ENCODE results near the gene YPEL2. TPM values are rescaled to one million over a fixed set of nuclear protein-coding genes. Genes with fewer than 3 reads are reported as not detected.
A peak's percentile ranks its signal among the peaks of the same experiment; 100 is the strongest.

Gene YPEL2
- total RNA-seq, 1 experiment from 2014 or later = 0.98 TPM

DNA sequence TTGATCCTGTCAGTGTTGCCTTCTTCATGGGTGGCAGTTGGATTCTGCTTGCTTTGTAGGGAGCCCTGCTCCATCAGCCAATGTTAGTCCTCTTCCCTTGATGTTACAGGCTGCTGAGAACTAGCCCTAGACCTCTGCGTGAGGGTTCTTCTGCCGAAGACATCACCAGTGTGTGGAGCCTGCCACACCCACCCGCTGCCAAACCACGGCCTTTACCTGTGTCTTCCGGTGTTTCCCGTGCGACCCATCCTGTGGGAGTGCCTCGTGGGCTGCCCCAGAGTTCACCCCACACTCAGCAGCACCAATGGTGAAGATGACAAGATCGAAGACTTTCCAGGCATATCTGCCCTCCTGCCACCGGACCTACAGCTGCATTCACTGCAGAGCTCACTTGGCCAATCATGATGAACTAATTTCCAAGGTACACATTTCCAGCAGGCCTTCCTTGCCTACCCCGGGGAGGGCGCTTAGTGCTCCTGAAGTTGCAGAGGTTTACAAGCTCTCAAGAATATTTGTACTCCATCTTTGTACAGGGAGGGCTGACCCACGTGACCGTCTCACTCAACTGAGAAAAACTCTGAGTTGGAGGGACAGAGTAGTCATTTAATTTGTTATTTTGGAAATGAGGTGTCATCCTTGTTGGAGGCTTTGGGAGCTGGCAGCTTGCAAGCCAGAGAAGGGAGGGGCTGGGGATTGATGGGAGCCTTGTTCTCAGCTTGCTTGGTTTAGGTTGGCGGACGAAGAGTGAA lies 21.8 kb downstream of the YPEL2 start:
- Histone ChIP-seq H3K14ac (ENCODE audit: insufficient read depth, low read length) (no peak overlapping the region), H2AFZ (ENCODE audit: low read length) (no peak overlapping the region), H3K79me2 (ENCODE audit: insufficient read depth, low read length) (no peaks in the 10 kb centered on the region), H3K4me2 (ENCODE audit: insufficient read depth, insufficient read length, low read length) (no peak overlapping the region), H3K4me1 (ENCODE audit: insufficient read depth, low read length) (peaks cover 10% of the 10 kb centered on the region; the same call in 1 of the 2 replicates), H3K79me1 (ENCODE audit: insufficient read depth, low read depth, low read length, poor library complexity, severe bottlenecking) (no peaks in the 10 kb centered on the region), H4K91ac (ENCODE audit: insufficient read length, low read depth, low read length) (no peak overlapping the region), H3K9ac (ENCODE audit: extremely low read depth, insufficient read length, low read length) (no peak overlapping the region), H3K23me2 (ENCODE audit: insufficient read length, low read depth, low read length, poor library complexity, severe bottlenecking) (no peaks in the 10 kb centered on the region), H3K18ac (ENCODE audit: insufficient read length, low read depth, low read length) (no peak overlapping the region), H4K20me1 (ENCODE audit: control insufficient read depth, insufficient read depth, insufficient read length) (no peaks in the 10 kb centered on the region), H3T11ph (ENCODE audit: low read length) (no peak overlapping the region), H2BK120ac (ENCODE audit: low read depth, low read length, poor library complexity, severe bottlenecking) (no peak overlapping the region), H2BK12ac (ENCODE audit: insufficient read length, low read depth, low read length) (no peak overlapping the region), H2BK5ac (ENCODE audit: insufficient read length, low read length) (no peak overlapping the region), H3K4ac (ENCODE audit: low read depth, low read length) (no peak overlapping the region), H2AK5ac (ENCODE audit: insufficient read length, low read length) (no peak overlapping the region), H3K27me3 (ENCODE audit: insufficient read depth, low read length) (no peaks in the 10 kb centered on the region), H3K56ac (ENCODE audit: insufficient read length, low read depth, low read length) (no peak overlapping the region), H3K27ac (ENCODE audit: insufficient read length, low read depth, low read length) (no peak overlapping the region), H2BK15ac (ENCODE audit: low read depth, low read length) (no peak overlapping the region), H2BK20ac (ENCODE audit: low read depth, low read length, poor library complexity, severe bottlenecking) (no peak overlapping the region), H3K23ac (ENCODE audit: insufficient read length, low read depth, low read length) (no peak overlapping the region), H4K5ac (ENCODE audit: insufficient read length, low read depth, low read length) (no peak overlapping the region), H4K8ac (replicated peaks; ENCODE audit: insufficient read length, low read depth, low read length) (no peak overlapping the region), H3K9me3 (ENCODE audit: control insufficient read depth, low read depth, low read length) (no peaks in the 10 kb centered on the region)
- TF ChIP-seq, protein P1, sequence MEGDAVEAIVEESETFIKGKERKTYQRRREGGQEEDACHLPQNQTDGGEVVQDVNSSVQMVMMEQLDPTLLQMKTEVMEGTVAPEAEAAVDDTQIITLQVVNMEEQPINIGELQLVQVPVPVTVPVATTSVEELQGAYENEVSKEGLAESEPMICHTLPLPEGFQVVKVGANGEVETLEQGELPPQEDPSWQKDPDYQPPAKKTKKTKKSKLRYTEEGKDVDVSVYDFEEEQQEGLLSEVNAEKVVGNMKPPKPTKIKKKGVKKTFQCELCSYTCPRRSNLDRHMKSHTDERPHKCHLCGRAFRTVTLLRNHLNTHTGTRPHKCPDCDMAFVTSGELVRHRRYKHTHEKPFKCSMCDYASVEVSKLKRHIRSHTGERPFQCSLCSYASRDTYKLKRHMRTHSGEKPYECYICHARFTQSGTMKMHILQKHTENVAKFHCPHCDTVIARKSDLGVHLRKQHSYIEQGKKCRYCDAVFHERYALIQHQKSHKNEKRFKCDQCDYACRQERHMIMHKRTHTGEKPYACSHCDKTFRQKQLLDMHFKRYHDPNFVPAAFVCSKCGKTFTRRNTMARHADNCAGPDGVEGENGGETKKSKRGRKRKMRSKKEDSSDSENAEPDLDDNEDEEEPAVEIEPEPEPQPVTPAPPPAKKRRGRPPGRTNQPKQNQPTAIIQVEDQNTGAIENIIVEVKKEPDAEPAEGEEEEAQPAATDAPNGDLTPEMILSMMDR (conservative IDR thresholded peaks at IDR 0.05) = no peak
- H3K4me3 Mint-ChIP-seq = no peak overlapping the region
- peak overlapping the region; percentile 15 to 95 (median 88); a peak in 4 of 7 replicates for H3K27ac Mint-ChIP-seq
- peaks cover 4 to 5% of the 10 kb centered on the region in 2 experiments; a peak in 2 of 5 replicates for H3K9me3 Mint-ChIP-seq
- peaks cover 45 to 55% of the 10 kb centered on the region in 2 experiments for H3K4me1 Mint-ChIP-seq
- H3K36me3 Mint-ChIP-seq (ENCODE audit: insufficient read depth in 1 of 3, low read depth in 3 of 3) = peaks cover 5 to 31% (median 11%) of the 10 kb centered on the region in 3 experiments; a peak in 6 of 7 replicates
- peaks cover 1% of the 10 kb centered on the region; the same call in 1 of the 2 replicates for H3K27me3 Mint-ChIP-seq (ENCODE audit: low read depth)
- no peak for DNase-seq
- no CpG with 5 or more reads among the region's 16 CpGs for WGBS (ENCODE audit: extremely low coverage, insufficient read length, low lambda C conversion rate)
